VCaP (cell line): ENCODE data around the gene RBBP8.

Experiments
- H3K27ac ChIP-seq: fragments of 450-650 bp; 2 replicates; pipeline ENCODE4 v1.5.1; 2017
- TF ChIP-seq, protein P1 (sequence below): fragments of 450-650 bp; conservative IDR thresholded peaks from 2 replicates; pipeline ENCODE4 v1.5.1; 2017; ENCODE audit warnings: mild to moderate bottlenecking, moderate library complexity

Gene RBBP8

GRCh38 chr18:23049698-23050373, 116.7 kb downstream of the RBBP8 start:
- TF ChIP-seq, protein P1, sequence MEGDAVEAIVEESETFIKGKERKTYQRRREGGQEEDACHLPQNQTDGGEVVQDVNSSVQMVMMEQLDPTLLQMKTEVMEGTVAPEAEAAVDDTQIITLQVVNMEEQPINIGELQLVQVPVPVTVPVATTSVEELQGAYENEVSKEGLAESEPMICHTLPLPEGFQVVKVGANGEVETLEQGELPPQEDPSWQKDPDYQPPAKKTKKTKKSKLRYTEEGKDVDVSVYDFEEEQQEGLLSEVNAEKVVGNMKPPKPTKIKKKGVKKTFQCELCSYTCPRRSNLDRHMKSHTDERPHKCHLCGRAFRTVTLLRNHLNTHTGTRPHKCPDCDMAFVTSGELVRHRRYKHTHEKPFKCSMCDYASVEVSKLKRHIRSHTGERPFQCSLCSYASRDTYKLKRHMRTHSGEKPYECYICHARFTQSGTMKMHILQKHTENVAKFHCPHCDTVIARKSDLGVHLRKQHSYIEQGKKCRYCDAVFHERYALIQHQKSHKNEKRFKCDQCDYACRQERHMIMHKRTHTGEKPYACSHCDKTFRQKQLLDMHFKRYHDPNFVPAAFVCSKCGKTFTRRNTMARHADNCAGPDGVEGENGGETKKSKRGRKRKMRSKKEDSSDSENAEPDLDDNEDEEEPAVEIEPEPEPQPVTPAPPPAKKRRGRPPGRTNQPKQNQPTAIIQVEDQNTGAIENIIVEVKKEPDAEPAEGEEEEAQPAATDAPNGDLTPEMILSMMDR: no peak
- H3K27ac ChIP-seq: no peak overlapping the region

GRCh38 chr18:23053776-23054457, 120.8 kb downstream of the RBBP8 start:
- H3K27ac ChIP-seq: peak overlapping the region; percentile 15; the same call in 1 of the 2 replicates
- TF ChIP-seq, protein P1: 0 out of 2 replicates have a peak, but pooled peaks have one; percentile 31

- no peak overlapping the region for H3K27ac ChIP-seq
- TF ChIP-seq, protein P1: no peak
Observed at GRCh38 chr18:23054553-23054952, 121.4 kb downstream of the RBBP8 start.

- H3K27ac ChIP-seq: no peak overlapping the region
- TF ChIP-seq, protein P1: no peak
Observed at GRCh38 chr18:23056315-23056714, 123.2 kb downstream of the RBBP8 start.

GRCh38 chr18:23057096-23057495, 124.0 kb downstream of the RBBP8 start:
- no peak overlapping the region for H3K27ac ChIP-seq
- TF ChIP-seq, protein P1: no peak

DNA sequence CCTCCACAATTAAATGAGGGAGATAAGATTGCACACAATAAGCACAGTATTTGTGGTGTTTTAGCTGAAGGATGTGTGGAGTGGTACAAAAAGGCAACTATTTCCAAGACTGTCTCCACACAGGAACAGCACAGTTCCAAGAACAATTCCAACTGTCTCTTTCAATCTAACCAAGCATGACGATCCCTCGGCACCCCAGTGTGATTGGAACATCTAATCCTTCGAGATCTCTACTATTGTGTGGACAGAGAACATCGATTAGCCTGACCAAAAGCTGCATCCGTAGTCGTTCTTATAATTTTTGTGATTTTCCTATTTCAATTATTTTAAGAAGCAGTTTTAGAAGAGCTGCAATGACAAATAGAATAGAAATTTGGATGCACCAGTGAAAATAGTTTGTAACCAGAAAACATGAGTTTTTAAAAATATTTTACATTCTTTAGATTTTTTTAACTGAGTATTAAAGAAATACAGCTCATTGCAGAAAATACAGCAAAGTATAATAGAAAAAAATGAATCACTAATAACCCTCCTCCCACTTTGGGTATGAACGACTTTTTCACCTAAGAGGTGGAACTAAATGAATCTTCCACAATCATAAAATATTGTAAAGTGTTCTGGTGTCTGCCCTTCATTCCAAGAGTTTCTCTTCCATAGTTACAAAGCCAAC, 125.8 kb downstream of the RBBP8 start:
- no peak overlapping the region for H3K27ac ChIP-seq
- TF ChIP-seq, protein P1: no peak
